ENCODE results near the gene LMTK3. TPM values are rescaled to one million over a fixed set of nuclear protein-coding genes. Genes with fewer than 3 reads are reported as not detected.
A peak's percentile ranks its signal among the peaks of the same experiment; 100 is the strongest.

LMTK3 gene
- total and polyA plus RNA-seq, 9 of the 15 experiments (the other 6 are each of a cell fraction or from before 2014, with no cell fraction given): 0.35 to 12.3 (median 2.0) TPM; not detected in 2

GRCh38 chr19:48560095-48560530 is 48.5 kb upstream of the LMTK3 start (continued):
- TF ChIP-seq MNT (conservative IDR thresholded peaks at IDR 0.05) (no peak), PTTG1 (tag; IDR thresholded peaks at IDR 0.05; ENCODE audit: low read depth) (no peak), RBM25 (IDR thresholded peaks at IDR 0.05; ENCODE audit: low read depth, low read length, severe bottlenecking) (peak; percentile 98), MBD1 (CRISPR knock-in tag; IDR thresholded peaks at IDR 0.05) (no peak), CTCF (IDR thresholded peaks at IDR 0.05 in 2 of 3, conservative IDR thresholded peaks at IDR 0.05 in 1 of 3; ENCODE audit: insufficient read depth in 2 of 3, low read depth in 1 of 3, low read length in 3 of 3) (peak; percentile 33 to 47 (median 35); a peak in 4 of 6 replicates), PPARD (CRISPR knock-in tag; IDR thresholded peaks at IDR 0.05) (no peak), REST (IDR thresholded peaks at IDR 0.05; ENCODE audit: borderline replicate concordance) (peak; percentile 28; the same call in 1 of the 2 replicates), REST (CRISPR knock-in tag; IDR thresholded peaks at IDR 0.05; ENCODE audit: low read depth) (no peak), ZNF316 (IDR thresholded peaks at IDR 0.05) (peak; percentile 89), HDAC1 (IDR thresholded peaks at IDR 0.05) (0 out of 4 replicates have a peak, but pooled peaks of 1 of the 2 experiments have one; percentile 17), TARDBP (IDR thresholded peaks at IDR 0.05) (no peak), ZNF668 (CRISPR knock-in tag; IDR thresholded peaks at IDR 0.05) (no peak), TFAP4 (CRISPR knock-in tag; IDR thresholded peaks at IDR 0.05; ENCODE audit: borderline replicate concordance) (no peak), PHF20 (IDR thresholded peaks at IDR 0.05; ENCODE audit: partially characterized antibody) (peak; percentile 30)
